ENCODE measurements around the gene CTRB1. TPM values are rescaled to one million over a fixed set of nuclear protein-coding genes. Genes with fewer than 3 reads are reported as not detected.

The CTRB1 gene
- 1 to 10 TPM in 1 of 2 donors, not detected in 1; 2.4 TPM for total RNA-seq
- long read RNA-seq = 0 reads

DNA sequence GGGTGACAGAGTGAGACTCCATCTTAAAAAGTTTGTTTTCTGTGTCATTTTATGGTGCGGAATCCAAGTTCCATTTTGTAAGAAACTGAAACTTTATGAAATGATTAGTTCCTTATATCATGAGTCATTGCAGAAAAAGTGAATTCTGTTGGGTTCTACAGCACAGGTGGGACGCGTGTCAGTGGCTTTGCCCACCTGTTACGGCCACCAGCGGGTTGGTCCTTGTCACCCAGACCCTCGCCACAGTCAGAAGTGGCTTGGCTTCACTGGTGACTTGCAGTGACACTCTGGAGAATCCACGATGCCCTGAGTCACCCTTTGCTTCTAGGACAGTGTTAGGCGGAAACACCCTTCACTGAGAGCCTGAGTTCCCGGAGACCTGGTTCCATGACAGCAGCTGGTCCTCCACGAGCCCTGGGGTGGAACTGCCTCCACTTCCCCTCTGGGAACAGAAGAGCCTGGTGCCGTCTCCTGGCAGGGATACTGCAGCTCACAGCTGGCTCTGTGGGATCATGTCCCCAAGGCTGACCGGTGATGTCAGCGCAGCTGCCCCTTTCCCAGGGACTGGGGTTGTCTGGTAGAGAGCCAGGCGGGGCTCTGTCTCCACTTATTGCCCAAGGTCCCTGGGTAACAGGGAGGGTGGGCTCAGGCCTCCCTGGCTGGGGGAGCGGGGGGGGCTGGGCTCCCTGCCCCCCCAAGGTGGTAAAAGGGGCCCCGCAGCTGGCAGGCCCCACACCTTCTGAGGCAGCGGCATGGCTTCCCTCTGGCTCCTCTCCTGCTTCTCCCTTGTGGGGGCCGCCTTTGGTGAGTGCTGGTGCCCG is at the start of gene CTRB1:
Gene CTRB1, plus strand, starts transcription at position 733 of the 821 bp plus-strand sequence. Its CDS starts 20 bp downstream, at position 753.
- DNase-seq (no peak), ATAC-seq (no peak)
- intact Hi-C loops (cut with DNase I, micrococcal nuclease) = no loop called here

- ATAC-seq = no peak
- DNase-seq = no peak
- intact Hi-C loops (cut with DNase I, micrococcal nuclease) = no loop called here
These were observed 48.8 kb upstream of the CTRB1 start for GRCh38 chr16:75169899-75170405.

DNA sequence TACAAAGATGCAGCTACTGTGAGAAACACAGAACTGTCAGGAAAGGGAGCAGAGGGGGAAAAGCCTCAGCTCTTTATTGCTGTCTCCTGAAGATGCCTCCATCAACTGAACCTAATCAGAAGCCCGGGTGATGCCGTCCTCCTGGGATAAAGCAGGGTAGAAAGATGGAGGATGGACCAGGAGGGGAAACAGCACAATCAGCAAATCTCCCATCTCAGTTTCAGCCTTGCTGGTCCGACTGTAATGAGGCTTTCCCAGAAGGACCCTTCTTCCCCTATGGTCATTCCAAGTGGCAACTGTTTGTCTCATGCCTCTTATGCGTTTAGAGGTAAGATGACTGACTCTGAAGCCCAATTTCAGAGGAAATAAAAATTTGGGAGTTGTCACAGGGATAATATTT is 46.2 kb upstream of the CTRB1 start:
- DNase-seq (no peak), ATAC-seq (no peak)
- intact Hi-C loops (cut with DNase I, micrococcal nuclease) = no loop called here

- DNase-seq (no peak), ATAC-seq (no peak)
- intact Hi-C loops (cut with DNase I, micrococcal nuclease) = no loop called here
These were observed 43.7 kb upstream of the CTRB1 start for GRCh38 chr16:75175074-75175473.

DNA sequence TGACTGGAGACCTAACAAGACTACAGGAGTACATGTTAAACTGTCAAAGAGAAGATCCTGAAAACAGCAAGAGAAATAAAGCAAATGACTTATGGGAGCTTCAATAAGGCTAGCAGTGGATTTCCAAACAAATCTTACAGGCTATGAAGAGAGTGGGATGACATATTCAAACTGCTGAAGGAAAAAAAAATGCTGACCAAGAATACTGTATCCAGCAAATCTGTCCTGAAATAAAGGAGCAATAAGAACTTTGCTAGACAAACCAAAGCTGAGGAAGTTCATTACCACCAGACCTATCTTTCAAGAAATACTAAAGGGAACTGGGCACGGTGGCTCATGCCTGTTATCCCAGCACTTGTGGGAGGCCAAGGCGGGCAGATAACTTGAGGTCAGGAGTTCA is 41.9 kb upstream of the CTRB1 start:
- DNase-seq (no peak), ATAC-seq (no peak)
- intact Hi-C loops (cut with DNase I, micrococcal nuclease) = no loop called here

DNA sequence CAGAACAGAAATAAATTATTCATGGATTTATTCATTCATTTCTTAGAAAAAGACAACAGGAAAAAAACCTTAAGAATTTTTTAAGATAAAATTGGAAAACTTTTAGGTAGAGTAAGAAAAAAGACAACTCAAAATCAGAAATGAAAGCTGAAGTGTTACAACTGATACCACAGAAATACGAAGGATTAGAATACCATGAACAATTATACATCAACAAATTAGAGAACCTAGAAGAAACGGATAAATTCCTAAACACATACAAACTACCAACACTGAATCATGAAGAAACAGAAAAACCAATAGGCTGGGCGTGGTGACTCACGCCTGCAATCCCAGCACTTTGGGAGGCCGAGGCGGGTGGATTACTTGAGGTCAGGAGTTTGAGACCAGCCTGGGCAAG is 39.6 kb upstream of the CTRB1 start:
- no peak for ATAC-seq
- DNase-seq = no peak
- intact Hi-C loops (cut with DNase I, micrococcal nuclease) = no loop called here

DNA sequence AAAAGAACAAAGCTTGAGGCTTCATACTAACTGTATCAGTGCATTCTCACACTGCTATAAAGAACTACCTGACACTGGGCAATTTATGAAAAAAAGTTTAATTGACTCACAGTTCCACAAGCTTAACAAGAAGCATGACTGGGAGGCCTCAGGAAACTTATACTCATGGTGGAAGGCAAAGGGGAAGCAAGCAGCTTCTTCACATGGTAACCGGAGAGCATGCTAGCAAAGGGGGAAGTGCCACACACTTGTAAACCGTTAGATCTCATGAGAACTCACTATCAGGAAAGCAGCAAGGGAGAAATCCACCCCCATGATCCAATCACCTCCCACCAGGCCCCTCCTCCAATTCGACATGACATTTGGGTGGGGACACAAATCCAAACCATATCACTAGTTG is 37.2 kb upstream of the CTRB1 start:
- intact Hi-C loops (cut with DNase I, micrococcal nuclease) = no loop called here
- DNase-seq = no peak

GRCh38 chr16:75188832-75189477 is 29.8 kb upstream of the CTRB1 start:
- intact Hi-C loops (cut with DNase I, micrococcal nuclease) = no loop called here
- peak; percentile 78 for ATAC-seq
- DNase-seq = no peak

More for the DNA sequence above, 37.2 kb upstream of the CTRB1 start:
- no peak for ATAC-seq

- DNase-seq (no peak), ATAC-seq (no peak)
- intact Hi-C loops (cut with DNase I, micrococcal nuclease) = loop anchor here in 1 of 2 donors (10.0 kb wide), 1 partner anchor 215 kb away; no protein-coding TSS in a partner anchor
These were observed 29.0 kb upstream of the CTRB1 start for GRCh38 chr16:75189638-75190245.

- intact Hi-C loops (cut with DNase I, micrococcal nuclease) = loop anchor here in 1 of 2 donors (10.0 kb wide), 1 partner anchor 212 kb away; no protein-coding TSS in a partner anchor
- DNase-seq = no peak
- no peak for ATAC-seq
These were observed 26.1 kb upstream of the CTRB1 start for GRCh38 chr16:75192606-75193264.

DNA sequence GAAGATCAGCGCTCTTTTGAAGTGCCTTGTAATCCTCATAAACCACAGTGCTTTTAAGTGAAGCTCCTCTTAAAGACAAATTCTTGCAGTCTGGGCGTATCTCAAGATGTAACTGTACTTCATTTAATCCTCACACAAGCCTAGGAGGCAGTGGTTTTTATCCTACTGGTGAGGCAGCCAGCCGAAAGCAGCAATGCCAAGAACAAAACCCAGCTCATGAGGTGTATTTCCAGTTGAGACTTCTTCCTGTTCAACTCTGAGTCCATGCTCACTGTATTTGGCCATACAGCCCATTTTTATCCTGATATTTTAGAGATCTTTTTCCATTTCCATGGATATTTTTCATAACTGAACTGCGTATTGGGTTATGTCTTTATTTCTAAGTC is 25.5 kb upstream of the CTRB1 start:
- ATAC-seq (no peak), DNase-seq (no peak)
- intact Hi-C loops (cut with DNase I, micrococcal nuclease) = loop anchor here in 1 of 2 donors (10.0 kb wide), 1 partner anchor 212 kb away; no protein-coding TSS in a partner anchor

DNA sequence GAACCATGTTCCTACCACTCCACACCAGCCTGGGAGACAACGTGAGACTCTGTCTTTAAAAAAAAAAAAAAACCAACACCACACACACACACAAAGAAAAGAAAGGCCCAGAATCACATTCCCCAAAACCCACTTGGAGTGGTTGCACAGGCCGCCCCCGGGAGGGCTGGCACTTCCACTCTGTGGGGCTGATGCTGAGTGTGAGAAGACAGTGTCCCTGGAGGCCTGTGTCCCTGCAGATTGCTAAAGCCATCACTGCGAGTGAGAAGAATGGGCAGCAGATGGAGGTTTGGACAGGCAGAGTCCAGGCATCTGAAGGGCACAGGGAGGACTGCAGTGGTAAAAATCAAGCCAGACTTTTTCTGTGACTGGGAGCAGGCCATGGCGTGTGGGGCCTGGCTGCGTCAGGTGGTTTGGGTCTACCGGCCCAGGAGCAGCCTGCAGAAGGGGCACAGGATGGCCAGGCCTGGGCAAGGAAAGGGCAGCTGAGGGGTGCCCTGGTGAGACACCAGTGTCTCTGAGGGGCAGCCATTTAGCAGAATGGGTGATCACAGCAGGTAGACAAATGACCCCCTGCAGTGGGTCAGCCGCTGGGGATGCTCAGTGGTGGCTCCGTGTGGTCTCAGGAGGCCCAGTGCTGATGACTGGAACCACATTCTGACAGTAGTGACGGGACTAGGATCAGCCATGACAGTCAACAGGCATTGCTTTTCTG is 24.9 kb upstream of the CTRB1 start:
- ATAC-seq = no peak
- intact Hi-C loops (cut with DNase I, micrococcal nuclease) = loop anchor here in 1 of 2 donors (10.0 kb wide), 1 partner anchor 211 kb away; no protein-coding TSS in a partner anchor
- no peak for DNase-seq

- DNase-seq (no peak), ATAC-seq (no peak)
- intact Hi-C loops (cut with DNase I, micrococcal nuclease) = loop anchor here in 1 of 2 donors (10.0 kb wide), 1 partner anchor 209 kb away; no protein-coding TSS in a partner anchor
These were observed 22.7 kb upstream of the CTRB1 start for GRCh38 chr16:75195811-75196790.

DNA sequence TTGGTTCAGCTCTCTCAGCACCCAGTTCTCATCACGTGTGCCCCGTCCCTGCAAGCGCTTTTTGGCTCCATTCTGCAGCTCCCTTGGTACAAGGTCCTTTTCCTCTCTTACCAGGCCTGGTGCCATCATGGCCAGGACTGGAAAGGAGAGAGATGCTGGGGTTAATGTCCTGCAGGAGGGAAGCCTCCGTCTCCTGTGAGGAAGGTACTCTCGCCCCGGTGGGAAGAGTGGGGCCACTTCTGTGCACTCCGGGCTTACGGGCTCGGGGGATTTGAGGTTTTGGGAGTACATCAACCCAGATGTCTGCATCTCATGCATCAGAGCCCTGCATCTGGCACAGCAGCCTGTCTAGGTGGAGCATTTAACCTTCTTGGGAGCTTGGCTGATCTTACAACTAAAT is 22.0 kb upstream of the CTRB1 start:
- DNase-seq (no peak), ATAC-seq (no peak)
- intact Hi-C loops (cut with DNase I, micrococcal nuclease) = loop anchor here in 1 of 2 donors (10.0 kb wide), 1 partner anchor 208 kb away; no protein-coding TSS in a partner anchor

DNA sequence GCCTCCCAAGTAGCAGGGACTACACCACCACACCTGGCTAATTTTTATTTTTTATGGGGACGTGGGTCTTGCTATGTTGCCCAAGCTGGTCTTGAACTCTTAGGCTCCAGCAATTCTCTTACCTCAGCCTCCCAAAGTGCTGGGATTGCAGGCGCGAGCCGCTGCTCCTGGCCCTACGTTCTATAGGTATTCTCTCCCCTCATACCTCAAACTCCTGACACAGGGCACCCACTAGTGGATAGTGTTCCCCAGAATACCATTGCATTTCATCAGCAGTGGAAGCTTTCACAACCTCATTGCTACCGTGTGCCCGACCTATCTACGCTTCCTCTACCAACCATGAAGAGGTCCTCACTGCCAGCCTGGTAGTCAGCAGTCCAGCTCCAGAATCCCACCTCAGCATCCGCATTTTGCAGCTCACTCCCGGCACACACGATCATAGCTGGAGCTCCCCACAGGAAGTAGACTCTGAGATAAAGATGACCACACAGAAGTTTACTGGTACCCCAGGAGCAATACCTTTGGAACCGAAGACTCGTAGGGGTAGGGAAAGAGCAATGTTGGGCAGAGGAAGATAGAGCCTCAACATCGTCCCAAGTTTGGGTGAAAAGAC is 21.2 kb upstream of the CTRB1 start:
- ATAC-seq = no peak
- DNase-seq = no peak
- intact Hi-C loops (cut with DNase I, micrococcal nuclease) = loop anchor here in 1 of 2 donors (10.0 kb wide), 1 partner anchor 207 kb away; no protein-coding TSS in a partner anchor

GRCh38 chr16:75198135-75198600 is 20.6 kb upstream of the CTRB1 start:
- no peak for ATAC-seq
- no peak for DNase-seq
- intact Hi-C loops (cut with DNase I, micrococcal nuclease) = loop anchor here in 1 of 2 donors (10.0 kb wide), 1 partner anchor 207 kb away; no protein-coding TSS in a partner anchor
